GM21723 (cell line): Measurements from ENCODE around the gene CD160.
"Not testable (repeated sequence)": the region's sequence is repeated elsewhere in the genome, so short reads cannot be mapped to it uniquely, and the experiment has no call there.

Experiments
- ATAC-seq: cut with Tn5 transposase; IDR thresholded peaks from one replicate; pipeline ENCODE4 v1.9.1; 2021; ENCODE audit warnings: mild to moderate bottlenecking, moderate library complexity; ENCODE audit not compliant: unreplicated experiment

The CD160 gene

GRCh38 chr1:145708063-145708462 lies 11.2 kb upstream of the CD160 start:
- no peak for ATAC-seq

DNA sequence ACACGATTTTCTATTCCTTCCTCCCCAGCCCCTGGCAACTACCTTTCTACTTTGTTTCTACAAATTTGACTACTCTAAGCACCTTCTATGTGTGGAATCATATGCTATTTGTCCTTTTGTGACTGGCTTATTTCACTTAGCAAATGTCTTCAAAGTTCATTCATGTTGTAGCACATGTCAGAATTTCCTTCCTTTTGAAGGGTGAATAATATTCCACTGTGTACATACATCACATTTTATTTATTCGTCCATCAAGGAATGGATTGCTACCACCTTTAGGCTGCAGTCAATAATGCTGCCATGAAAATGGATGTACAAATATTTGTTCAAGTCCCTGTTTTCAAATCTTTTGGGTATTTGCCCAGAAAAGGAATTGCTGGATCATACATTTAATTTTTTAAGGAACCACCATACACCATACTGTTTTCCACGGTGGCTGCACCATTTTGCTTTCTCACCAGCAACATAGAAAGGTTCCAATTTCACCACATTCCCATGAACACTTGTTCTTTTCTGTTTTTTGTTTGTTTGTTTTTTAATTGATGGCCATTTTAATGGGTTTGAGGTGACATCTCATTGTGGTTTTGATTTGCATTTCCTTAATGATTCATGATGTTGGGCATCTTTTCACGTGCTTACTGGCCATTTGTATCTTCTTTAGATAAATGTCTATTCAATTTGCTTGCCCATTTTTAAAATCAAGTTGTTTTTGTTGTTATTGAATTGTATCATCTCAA lies 8.8 kb upstream of the CD160 start:
- no peak for ATAC-seq

- ATAC-seq, result no peak
These were observed 8.1 kb upstream of the CD160 start for GRCh38 chr1:145711213-145711651.

GRCh38 chr1:145714524-145715111 lies 4.7 kb upstream of the CD160 start:
- ATAC-seq, result no peak

DNA sequence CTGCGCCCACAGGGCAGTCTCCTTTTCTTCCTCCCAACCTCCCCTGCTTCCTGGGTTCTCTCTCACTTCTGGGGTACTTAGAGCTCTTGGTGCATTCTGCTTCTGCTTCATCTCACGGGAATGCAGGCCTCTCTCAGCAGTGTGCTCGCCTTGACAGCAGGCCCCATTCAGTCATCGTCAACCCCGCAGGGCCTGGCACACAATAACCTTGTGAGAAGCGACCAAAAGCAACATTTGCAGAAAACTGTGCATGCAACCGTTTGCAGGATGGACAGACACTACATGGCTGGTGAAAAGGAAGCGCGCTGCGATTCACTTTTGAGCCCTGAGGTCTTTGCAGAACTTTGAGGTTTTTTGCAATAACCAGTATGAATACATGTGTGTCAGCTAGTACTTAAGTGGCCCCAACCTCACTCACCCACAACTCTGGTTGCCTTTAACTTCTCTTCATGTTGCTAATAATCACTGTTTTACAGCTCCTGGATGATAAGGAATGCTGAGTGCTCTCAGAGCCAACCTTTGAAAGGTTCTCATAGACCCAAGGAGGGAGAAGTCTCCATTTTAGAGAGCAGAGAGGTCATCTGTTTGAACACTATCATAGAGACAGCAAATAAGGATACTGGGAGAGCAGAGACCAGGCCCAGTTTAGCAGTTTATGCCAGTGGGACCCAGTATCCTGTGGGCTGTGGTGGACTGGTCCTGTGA lies 2.5 kb upstream of the CD160 start:
- ATAC-seq, result no peak

GRCh38 chr1:145717833-145718232 lies 1.5 kb upstream of the CD160 start:
- ATAC-seq, result no peak

GRCh38 chr1:145718465-145718864 lies 834 bp upstream of the CD160 start:
- not testable (repeated sequence) for ATAC-seq

DNA sequence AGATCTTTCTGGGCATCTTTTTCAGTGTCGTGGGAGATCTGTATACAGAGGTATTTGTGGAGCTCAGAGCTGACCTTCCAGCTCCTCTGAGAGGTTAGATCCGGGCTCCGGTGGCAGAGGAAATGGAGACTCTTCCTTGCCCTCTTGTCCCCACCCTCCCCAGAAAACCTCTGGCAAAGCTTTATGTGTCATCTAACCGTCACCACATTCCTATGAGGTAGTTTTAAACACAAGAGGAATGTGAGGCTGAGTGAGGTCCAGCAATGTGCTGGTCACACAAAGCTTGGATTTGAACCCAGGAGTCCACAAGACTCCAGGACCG lies 1.2 kb downstream of the CD160 start:
- ATAC-seq, result no peak

- peak; percentile 74 for ATAC-seq
These were observed 1.8 kb downstream of the CD160 start for GRCh38 chr1:145720878-145721671.

GRCh38 chr1:145726193-145726592 lies 6.9 kb downstream of the CD160 start:
- ATAC-seq, result not testable (repeated sequence)

DNA sequence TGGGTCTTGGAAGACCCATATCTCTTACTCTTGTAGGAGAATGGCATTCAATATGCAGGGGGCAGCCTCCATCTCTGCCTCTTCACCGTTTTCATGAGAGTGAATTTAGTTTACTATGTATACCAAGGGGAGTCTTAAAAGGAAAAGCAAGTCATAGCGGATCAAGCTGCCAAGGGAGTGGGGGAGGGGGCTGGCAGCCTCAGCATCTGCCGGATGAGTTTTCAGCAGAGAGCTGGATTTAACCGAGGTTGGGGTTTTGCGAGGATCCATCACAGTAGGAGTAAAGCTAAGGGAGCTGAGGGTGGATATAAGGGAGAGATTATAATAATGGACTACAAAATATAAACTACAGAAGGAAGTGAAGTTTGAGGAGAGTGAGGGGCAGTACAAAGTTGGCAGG lies 9.9 kb downstream of the CD160 start:
- ATAC-seq, result no peak

GRCh38 chr1:145729666-145730436 lies 10.6 kb downstream of the CD160 start:
- ATAC-seq, result no peak

DNA sequence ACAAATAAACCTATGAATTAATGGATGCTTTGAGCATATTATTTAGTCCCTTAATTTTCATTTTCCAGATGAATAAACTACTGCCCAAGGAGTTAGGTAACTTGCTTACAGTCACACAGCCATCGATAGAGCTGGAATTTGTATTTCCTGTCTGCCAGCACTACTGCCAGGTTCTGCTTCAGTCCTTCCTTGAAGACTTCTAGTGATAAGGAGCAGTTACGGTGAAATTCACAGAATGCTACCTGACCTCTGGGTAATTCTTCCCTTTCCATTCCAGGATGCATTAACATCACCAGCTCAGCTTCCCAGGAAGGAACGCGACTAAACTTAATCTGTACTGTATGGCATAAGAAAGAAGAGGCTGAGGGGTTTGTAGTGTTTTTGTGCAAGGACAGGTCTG lies 11.2 kb downstream of the CD160 start:
- no peak for ATAC-seq

- no peak for ATAC-seq
These were observed 11.6 kb downstream of the CD160 start for GRCh38 chr1:145730900-145731299.

- ATAC-seq, result no peak
These were observed 16.9 kb downstream of the CD160 start for GRCh38 chr1:145736191-145736590.

- ATAC-seq, result no peak
These were observed 21.0 kb downstream of the CD160 start for GRCh38 chr1:145740269-145740668.

- ATAC-seq, result no peak
These were observed 28.3 kb downstream of the CD160 start for GRCh38 chr1:145747398-145748247.

- no peak for ATAC-seq
These were observed 31.1 kb downstream of the CD160 start for GRCh38 chr1:145750426-145750825.

DNA sequence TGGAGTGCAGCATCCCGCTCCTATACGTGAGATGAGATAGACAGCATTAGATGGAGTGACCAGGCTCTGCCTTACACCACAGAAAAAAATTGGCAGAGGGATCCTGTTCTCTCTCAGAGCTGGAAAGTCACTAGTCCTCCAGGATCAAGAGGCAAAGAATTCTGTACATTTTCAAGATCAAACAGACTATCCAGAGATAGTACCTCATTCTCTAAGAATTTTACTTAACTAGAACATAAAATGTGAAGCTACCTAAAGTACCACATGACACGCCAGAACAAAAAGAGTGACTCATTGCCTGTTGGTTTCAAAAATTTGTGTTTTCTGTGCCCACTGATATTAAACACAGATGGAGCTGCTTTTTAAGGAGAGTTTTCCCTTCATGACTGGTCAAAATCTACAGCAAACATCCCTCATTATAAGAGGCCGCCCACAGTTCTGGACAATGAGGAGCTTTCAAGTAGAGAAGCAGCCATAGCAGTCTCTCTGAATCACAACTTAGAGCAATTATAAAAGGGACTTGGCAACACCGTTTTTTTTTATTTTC lies 32.3 kb downstream of the CD160 start:
- no peak for ATAC-seq
